Eye (tissue), 1 donor: Measurements from ENCODE around the gene RPS21.

ENCODE experiments used
- DNase-seq: peaks from one replicate; pipeline ENCODE4 v3.0.0-alpha.2; 2015

Gene RPS21

GRCh38 chr20:62398120-62398821 is 11.4 kb downstream of the RPS21 start:
- DNase-seq, result no peak

GRCh38 chr20:62400021-62400420 is 13.1 kb downstream of the RPS21 start:
- DNase-seq, result no peak

DNA sequence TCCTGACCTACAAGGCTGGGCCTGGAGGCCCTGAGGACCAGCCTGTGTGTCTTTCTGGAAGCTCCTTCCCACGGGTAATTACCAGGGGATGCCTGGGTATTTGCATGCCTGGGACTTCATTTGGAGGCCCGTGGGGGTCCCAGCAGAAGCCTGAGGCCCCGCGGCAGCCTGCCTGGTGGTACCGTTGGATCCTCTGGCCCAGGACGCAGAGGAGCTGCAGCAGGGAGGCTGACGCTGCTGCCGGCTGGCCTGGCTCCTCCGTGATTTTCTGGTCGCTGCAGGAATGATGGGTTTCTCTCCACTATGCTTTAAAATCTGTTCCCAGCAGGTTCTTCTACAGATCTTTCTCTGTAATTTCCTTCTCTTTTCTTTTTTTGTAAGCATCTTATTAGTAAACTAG is 13.6 kb downstream of the RPS21 start:
- no peak for DNase-seq

- DNase-seq, result no peak
These were observed 14.5 kb downstream of the RPS21 start for GRCh38 chr20:62401331-62401779.

- no peak for DNase-seq
These were observed 15.7 kb downstream of the RPS21 start for GRCh38 chr20:62402456-62403150.

- no peak for DNase-seq
These were observed 16.4 kb downstream of the RPS21 start for GRCh38 chr20:62403331-62403730.

DNA sequence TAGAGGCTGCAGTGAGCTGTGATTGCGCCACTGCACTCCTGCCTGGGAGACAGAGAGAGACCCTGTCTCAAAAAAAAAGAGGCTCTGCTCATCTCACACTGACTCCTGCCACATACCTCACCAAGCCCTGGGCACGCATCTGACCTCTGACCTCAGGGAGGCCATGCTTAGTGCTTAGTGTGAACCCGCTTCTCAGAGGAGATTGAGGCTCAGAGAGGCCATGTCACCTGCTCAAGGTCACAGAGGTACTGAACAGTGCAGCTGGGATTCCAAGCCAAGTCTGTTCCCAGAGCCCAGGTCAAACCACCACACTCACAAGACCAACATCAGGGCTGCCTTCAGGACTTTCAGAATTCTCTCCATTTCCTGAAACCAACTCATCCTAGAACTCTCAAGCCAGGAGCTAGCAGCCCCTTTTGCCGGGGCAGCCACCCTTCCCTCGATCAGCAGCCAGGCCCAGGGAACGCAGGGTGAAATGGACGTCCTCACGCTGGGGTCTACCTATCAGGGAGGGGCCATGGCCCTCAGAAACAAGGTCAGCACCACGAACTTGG is 17.3 kb downstream of the RPS21 start:
- no peak for DNase-seq

DNA sequence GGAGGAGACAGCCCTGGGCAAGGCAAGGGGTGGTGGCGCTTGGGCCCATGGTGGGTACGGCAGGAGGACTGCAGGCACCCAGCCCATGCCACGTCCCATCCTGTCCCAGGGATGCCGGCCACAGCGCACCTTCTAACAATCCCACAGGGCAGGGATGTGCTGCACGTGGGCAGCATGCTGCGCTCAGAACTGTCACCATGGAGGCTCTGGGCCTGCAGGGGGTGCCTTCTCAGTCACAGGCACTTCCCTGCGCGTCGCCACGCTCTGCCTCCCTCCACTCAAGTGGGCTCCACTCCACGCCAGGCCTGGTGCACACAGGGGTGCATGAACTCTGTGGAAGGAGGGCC is 17.8 kb downstream of the RPS21 start:
- DNase-seq, result no peak

GRCh38 chr20:62405108-62405980 is 18.4 kb downstream of the RPS21 start:
- DNase-seq, result peak; percentile 60

GRCh38 chr20:62405981-62406513 is 19.1 kb downstream of the RPS21 start:
- DNase-seq, result no peak

DNA sequence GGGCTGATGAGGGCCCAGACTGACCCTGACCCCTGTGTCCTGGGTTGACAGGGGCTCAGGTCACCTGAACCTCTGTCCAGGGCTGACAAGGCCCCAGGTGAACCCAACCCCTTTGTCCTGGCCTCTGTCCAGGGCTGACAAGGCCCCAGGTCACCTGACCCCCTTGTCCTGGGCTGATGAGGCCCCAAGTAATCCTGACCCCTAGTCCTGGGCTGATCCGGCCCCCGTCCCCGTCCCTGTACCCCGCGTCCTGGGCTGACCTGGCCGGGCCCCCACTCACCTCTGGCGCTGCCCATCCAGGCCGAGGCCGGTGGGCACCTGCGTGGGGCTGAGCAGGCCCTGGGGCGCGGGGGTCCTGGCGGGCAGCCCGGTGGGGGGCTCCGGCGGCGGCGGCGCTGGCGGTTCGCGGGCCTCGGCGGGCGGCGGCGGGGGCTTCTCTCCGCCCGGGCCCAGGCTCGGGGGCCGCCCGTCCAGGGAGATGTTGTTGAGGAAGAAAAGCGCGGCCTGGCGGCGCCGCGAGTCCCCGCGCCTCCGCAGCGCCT is 19.8 kb downstream of the RPS21 start:
- DNase-seq, result no peak

DNA sequence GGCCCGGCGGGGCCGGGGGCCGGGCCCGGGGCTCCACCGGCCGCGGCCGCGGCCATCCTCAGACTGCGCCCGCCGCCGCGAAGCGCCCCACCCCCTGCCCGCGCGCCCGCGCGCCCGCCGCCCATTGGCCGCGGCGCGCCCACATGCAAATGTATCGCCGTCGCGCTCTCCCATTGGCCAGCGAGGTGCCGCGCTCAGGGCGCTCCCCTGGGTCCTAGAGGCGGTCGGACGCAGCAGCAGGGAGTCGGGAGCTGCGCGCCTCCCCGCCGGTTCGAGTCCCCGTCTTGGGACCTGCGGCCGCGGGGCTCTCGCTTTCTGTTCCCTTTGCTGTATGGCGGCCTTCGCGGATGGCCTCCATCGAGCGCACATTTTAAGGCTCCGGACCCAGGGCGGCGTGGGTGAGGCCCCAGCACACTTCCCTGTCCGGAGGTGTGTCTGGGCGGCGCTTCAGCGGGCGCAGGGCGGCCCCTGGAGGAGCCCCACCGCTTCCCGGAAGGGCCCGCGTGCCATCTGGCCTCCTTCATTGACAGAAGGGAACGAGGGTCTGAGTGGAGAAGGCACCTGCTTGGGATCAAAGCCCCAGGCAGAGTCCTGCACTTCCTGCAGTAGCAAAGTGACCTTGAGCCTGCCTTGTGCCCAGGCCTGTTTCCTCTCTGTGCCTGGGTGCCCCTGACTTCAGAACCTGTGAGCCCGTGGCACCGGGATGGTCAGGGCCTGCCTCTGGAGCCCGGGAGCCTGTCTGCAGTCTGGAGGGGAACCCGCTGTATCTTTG is 20.5 kb downstream of the RPS21 start, which contains the start of gene CABLES2:
CABLES2 (minus strand) TSS at position 65 of the 772 bp plus-strand sequence; CDS start at position 56, 9 bp downstream.
- DNase-seq, result peak; percentile 96

- no peak for DNase-seq
These were observed 21.2 kb downstream of the RPS21 start for GRCh38 chr20:62408055-62408454.

- no peak for DNase-seq
These were observed 21.7 kb downstream of the RPS21 start for GRCh38 chr20:62408640-62409039.

GRCh38 chr20:62409086-62409853 is 22.4 kb downstream of the RPS21 start:
- no peak for DNase-seq

DNA sequence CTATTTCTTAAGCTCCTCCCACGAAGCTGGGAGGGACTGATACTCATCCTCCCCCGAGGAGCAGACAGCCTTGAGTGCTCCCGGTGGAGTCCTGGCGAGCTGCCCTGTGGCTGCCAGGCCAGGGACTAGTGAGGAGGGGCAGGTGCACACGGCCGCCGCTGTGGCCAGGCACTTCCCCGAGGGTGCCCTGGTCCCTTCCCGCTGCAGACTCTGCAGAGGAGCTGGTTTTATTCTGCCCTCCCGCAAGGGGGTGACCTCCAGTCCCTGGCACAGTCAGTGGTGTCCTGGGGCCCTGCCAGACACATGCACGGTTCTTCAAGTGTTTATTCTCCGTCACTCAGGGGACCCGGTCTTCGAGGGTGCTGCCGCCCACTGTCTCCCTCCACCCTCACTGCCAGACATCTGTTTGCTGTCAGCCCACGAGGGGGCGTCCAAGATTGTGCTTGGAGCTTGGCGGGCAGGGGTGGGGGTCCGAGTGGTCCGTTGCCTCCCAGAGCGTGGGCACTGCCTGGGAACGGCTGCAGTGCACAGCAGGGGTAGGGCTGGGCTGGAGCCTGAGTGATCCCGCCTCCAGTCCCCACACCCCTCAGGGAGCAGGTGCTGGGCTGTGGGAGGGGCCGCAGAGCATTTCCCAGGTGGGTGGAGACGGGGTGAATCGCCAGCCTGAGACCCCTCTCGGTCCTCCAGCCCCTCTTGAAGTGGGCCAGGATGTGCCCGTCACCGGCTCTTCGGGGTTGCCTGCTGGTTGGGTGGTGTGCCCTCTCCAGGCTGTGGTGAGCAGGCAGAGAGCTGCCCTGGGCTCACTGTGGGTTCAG is 23.2 kb downstream of the RPS21 start:
- DNase-seq, result peak; percentile 89

GRCh38 chr20:62410746-62411478 is 24.0 kb downstream of the RPS21 start:
- no peak for DNase-seq

- no peak for DNase-seq
These were observed 24.7 kb downstream of the RPS21 start for GRCh38 chr20:62411479-62412193.
